ENCODE data around the gene PDIA5. TPM values are rescaled to one million over a fixed set of nuclear protein-coding genes. Genes with fewer than 3 reads are reported as not detected.
A peak's percentile ranks its signal among the peaks of the same experiment; 100 is the strongest.

The PDIA5 gene
- total RNA-seq, 1 donor from 2014 or later, result 14.2 TPM

DNA sequence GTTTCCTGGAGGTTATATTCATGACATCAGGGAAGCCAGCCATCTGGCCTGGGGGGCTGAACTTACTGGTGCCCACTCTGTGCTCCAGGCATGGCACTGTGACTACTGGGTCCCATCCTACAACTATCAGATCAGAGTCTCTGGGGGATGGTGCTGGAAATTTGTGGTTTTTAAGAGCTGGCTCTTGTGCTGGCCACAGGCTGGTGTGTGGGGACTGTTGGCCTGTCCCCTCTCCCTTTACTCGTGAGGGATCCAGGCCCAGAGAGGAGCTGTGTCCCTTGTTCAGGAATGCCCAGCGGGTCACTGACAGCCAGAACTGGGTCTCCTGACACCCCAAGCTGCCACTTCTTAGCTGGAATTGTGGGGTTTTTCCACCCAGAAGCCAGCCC is 90.4 kb downstream of the PDIA5 start:
- Mint-ChIP-seq H3K9me3 (no peaks in the 10 kb centered on the region), H3K36me3 (ENCODE audit: low read depth) (no peaks in the 10 kb centered on the region), H3K27me3 (ENCODE audit: low read depth) (no peaks in the 10 kb centered on the region), H3K4me1 (peaks cover 25% of the 10 kb centered on the region), H3K4me3 (no peak overlapping the region), H3K27ac (ENCODE audit: unreplicated experiment) (no peak overlapping the region)
- TF ChIP-seq, protein P1, sequence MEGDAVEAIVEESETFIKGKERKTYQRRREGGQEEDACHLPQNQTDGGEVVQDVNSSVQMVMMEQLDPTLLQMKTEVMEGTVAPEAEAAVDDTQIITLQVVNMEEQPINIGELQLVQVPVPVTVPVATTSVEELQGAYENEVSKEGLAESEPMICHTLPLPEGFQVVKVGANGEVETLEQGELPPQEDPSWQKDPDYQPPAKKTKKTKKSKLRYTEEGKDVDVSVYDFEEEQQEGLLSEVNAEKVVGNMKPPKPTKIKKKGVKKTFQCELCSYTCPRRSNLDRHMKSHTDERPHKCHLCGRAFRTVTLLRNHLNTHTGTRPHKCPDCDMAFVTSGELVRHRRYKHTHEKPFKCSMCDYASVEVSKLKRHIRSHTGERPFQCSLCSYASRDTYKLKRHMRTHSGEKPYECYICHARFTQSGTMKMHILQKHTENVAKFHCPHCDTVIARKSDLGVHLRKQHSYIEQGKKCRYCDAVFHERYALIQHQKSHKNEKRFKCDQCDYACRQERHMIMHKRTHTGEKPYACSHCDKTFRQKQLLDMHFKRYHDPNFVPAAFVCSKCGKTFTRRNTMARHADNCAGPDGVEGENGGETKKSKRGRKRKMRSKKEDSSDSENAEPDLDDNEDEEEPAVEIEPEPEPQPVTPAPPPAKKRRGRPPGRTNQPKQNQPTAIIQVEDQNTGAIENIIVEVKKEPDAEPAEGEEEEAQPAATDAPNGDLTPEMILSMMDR (conservative IDR thresholded peaks at IDR 0.05), result no peak
- no peak for DNase-seq (ENCODE audit: low read depth, low spot score)

DNA sequence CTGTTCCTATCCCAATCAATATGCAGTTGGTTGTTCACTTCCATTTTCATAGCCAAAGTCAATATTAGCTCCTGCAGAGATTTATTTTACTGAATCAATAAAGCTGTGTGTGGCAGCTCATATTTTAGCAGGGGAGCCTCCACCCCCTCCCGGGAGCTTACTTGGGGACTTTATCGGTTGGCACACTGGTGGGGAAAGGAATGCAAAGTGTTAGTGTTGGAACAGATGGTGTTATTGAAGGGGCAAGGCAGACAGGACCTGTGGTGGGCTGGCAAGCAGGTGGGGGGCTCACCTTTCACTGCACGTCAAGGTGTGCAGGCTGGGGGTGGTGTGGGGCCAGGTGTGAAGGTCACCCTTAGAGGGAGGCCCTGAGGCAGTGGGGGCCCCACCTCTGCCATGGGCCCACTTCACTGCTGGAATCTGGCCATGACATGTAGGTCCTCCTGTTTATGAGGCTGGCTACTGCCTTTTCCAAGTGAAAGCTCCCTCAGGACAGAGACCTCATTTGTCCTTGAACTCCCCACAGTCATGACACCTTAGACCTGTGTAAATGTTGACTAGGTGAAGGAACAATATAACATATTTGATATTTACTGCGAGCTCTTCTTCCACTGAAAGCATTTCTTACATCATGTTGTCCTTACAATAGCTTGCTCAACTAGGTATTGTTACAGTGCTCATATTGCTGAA is 90.9 kb downstream of the PDIA5 start:
- H3K4me1 Mint-ChIP-seq, result peaks cover 21% of the 10 kb centered on the region
- H3K4me3 Mint-ChIP-seq, result no peak overlapping the region

DNA sequence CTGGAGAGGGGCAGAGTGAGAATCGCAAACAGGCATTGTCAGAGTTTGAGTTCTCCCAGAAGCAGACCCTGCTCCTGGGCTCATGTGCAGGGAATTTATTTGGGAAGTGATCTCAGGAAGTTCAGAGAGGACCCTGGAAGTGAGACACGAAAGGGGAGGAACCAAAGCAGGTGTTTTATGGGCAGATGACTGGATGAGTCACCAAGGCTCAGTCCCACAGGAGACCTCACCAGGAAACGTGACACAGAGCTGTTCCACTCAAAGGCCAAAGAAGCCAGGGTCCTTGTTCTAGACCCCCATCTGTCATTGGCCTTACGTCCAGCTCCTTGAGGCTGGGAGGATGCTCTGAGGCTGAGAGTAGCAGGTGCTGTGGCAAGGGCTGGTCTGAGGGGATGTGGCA is 91.5 kb downstream of the PDIA5 start:
- H3K4me1 Mint-ChIP-seq, result peaks cover 15% of the 10 kb centered on the region

More for the DNA sequence above, 90.9 kb downstream of the PDIA5 start:
- H3K27ac Mint-ChIP-seq (ENCODE audit: unreplicated experiment), result no peak overlapping the region
- H3K36me3 Mint-ChIP-seq (ENCODE audit: low read depth), result no peaks in the 10 kb centered on the region
- no peaks in the 10 kb centered on the region for H3K27me3 Mint-ChIP-seq (ENCODE audit: low read depth)
- DNase-seq (ENCODE audit: low read depth, low spot score), result no peak
- TF ChIP-seq, protein P1 (conservative IDR thresholded peaks at IDR 0.05), result no peak
- no peaks in the 10 kb centered on the region for H3K9me3 Mint-ChIP-seq

DNA sequence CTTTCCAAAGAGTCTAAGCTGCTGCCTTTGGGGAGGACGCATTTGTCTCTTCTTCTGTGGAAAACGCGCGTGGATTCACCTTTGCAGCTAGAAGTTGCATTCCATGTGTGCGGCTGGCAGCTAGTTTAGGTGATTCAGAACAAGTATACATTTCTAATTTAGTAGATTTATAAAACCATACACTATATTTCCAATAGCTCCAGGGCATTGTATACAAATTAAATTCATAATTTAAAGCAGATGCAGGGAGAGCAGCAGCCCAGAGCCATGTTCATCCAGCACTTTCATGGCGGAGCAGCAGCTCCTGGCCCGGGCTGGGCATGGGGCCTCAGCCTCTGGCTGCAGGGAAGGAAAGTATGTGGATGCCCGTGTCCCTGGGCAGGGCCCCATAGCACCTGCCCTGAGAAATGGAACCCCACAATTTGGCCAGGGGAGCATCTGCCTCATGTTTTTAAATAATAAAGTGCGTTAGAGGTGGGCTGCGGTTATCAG is 92.1 kb downstream of the PDIA5 start:
- no peak overlapping the region for H3K4me3 Mint-ChIP-seq
- no peak for DNase-seq (ENCODE audit: low read depth, low spot score)
- TF ChIP-seq, protein P1 (conservative IDR thresholded peaks at IDR 0.05), result no peak
- no peaks in the 10 kb centered on the region for H3K9me3 Mint-ChIP-seq
- no peak overlapping the region for H3K27ac Mint-ChIP-seq (ENCODE audit: unreplicated experiment)
- peaks cover under 1% of the 10 kb centered on the region for H3K36me3 Mint-ChIP-seq (ENCODE audit: low read depth)
- no peaks in the 10 kb centered on the region for H3K27me3 Mint-ChIP-seq (ENCODE audit: low read depth)
- H3K4me1 Mint-ChIP-seq, result peaks cover 9% of the 10 kb centered on the region

More for the DNA sequence above, 91.5 kb downstream of the PDIA5 start:
- no peaks in the 10 kb centered on the region for H3K9me3 Mint-ChIP-seq
- no peak overlapping the region for H3K27ac Mint-ChIP-seq (ENCODE audit: unreplicated experiment)
- H3K27me3 Mint-ChIP-seq (ENCODE audit: low read depth), result no peaks in the 10 kb centered on the region
- TF ChIP-seq, protein P1 (conservative IDR thresholded peaks at IDR 0.05), result no peak
- no peaks in the 10 kb centered on the region for H3K36me3 Mint-ChIP-seq (ENCODE audit: low read depth)
- no peak overlapping the region for H3K4me3 Mint-ChIP-seq
- DNase-seq (ENCODE audit: low read depth, low spot score), result no peak

DNA sequence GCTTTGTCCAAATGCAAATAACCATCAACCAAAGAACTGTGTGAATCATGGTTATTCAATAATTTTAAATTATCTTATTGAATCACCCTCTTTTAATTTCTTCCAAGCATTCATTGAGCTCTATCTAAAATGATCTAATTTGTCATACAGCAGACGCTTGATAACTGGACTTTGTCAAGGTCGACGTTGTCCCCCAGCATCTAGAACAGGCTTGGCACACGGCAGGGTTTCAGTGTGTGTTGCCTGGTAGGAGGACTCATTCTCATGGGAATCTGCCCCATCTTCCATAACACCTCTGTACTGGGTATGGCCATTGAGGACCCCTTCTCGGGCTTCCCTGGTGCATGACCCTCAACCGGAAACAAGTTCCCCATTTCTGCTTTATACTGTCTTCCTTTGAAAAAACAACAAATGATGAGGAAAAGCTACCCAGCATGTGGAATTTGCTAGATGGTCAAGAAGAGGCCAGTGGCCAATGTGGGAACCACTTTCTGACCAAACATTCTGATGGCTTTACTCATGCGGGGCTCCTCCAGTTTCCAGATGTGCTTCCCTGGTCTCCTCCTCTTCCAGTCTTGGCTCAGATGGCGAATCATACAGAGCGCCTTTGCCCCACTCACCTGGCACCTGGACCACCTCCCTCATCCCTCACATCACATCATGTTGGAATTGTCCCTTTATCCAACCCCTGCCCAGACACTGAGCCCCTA is 93.3 kb downstream of the PDIA5 start:
- H3K27ac Mint-ChIP-seq (ENCODE audit: unreplicated experiment), result peak overlapping the region; percentile 82
- peaks cover 12% of the 10 kb centered on the region for H3K36me3 Mint-ChIP-seq (ENCODE audit: low read depth)
- H3K9me3 Mint-ChIP-seq, result peaks cover 5% of the 10 kb centered on the region
- no peaks in the 10 kb centered on the region for H3K27me3 Mint-ChIP-seq (ENCODE audit: low read depth)
- H3K4me3 Mint-ChIP-seq, result no peak overlapping the region
- peaks cover under 1% of the 10 kb centered on the region for H3K4me1 Mint-ChIP-seq
- DNase-seq (ENCODE audit: low read depth, low spot score), result no peak
- TF ChIP-seq, protein P1 (conservative IDR thresholded peaks at IDR 0.05), result no peak

Data from neural crest cell (in vitro differentiated cells).